Measurements from ENCODE around the gene MOGAT1. TPM values are rescaled to one million over a fixed set of nuclear protein-coding genes. Genes with fewer than 3 reads are reported as not detected.

The MOGAT1 gene
- total and polyA plus RNA-seq, 4 donors = 0.30 to 5.5 (median 5.1) TPM; not detected in 1

DNA sequence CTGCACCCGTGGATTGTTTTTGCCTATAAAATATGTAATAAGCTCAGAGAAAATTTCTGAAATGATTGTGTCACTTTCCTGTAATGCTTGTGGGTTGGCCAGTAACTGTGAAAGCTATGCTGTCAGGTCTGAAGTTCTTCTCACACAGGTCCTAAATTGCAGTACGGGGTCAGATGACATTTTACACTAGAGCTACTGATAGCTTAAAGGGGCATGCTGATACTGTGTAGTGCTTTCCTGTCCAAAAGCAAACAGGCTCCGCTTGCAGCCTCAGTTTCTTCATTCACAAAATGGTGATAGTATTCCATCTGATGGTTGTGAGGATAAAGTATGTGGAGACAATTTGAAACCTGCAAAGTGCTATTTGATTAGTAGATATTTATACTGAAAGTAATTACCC lies 8.0 kb upstream of the MOGAT1 start:
- no peak overlapping the region for H3K4me3 ChIP-seq (ENCODE audit: low read depth in 1 of 3, low read length in 3 of 3)
- no peak for TF ChIP-seq REST (IDR thresholded peaks at IDR 0.05)
- no peak for TF ChIP-seq NR2F2 (IDR thresholded peaks at IDR 0.05)
- TF ChIP-seq HNF4G (IDR thresholded peaks at IDR 0.05) = no peak
- no peak for TF ChIP-seq GABPA (IDR thresholded peaks at IDR 0.05 in 1 of 2, conservative IDR thresholded peaks at IDR 0.05 in 1 of 2)
- TF ChIP-seq TAF1 (conservative IDR thresholded peaks at IDR 0.05) = no peak
- no peak for TF ChIP-seq RXRA (IDR thresholded peaks at IDR 0.05)
- H3K9me3 ChIP-seq (ENCODE audit: control insufficient read depth in 4 of 4, low read length in 3 of 4) = no peaks in the 10 kb centered on the region
- H3K27me3 ChIP-seq (ENCODE audit: control insufficient read depth in 4 of 4, insufficient read depth in 4 of 4, low read length in 3 of 4) = no peaks in the 10 kb centered on the region
- no peaks in the 10 kb centered on the region for H3K4me1 ChIP-seq (ENCODE audit: control insufficient read depth in 4 of 4, insufficient read depth in 4 of 4, low read length in 3 of 4)
- no peak overlapping the region for H3K9ac ChIP-seq (ENCODE audit: low read depth in 1 of 2, low read length in 2 of 2)
- no peaks in the 10 kb centered on the region for H3K36me3 ChIP-seq (ENCODE audit: control insufficient read depth in 4 of 4, insufficient read depth in 3 of 4, low read depth in 1 of 4, low read length in 3 of 4)
- 84% methylated on average over 3 of the region's 3 CpGs for WGBS
- no peak for DNase-seq (ENCODE audit: low spot score)
- no peak overlapping the region for H3K27ac ChIP-seq (ENCODE audit: low read depth in 1 of 2, low read length in 2 of 2)

GRCh38 chr2:222668494-222669154 lies 2.8 kb upstream of the MOGAT1 start:
- no peak overlapping the region for H3K4me3 ChIP-seq (ENCODE audit: low read depth in 1 of 3, low read length in 3 of 3)
- DNase-seq (ENCODE audit: low spot score) = no peak
- H3K9ac ChIP-seq (ENCODE audit: low read depth in 1 of 2, low read length in 2 of 2) = no peak overlapping the region
- H3K27ac ChIP-seq (ENCODE audit: low read depth in 1 of 2, low read length in 2 of 2) = no peak overlapping the region
- WGBS = 96% methylated on average over 3 of the region's 3 CpGs
- no peaks in the 10 kb centered on the region for H3K9me3 ChIP-seq (ENCODE audit: control insufficient read depth in 4 of 4, low read length in 3 of 4)
- TF ChIP-seq ZBTB33 (IDR thresholded peaks at IDR 0.05) = no peak
- no peaks in the 10 kb centered on the region for H3K27me3 ChIP-seq (ENCODE audit: control insufficient read depth in 4 of 4, insufficient read depth in 4 of 4, low read length in 3 of 4)
- peaks cover 0 to 31% (median 12%) of the 10 kb centered on the region in 4 donors for H3K4me1 ChIP-seq (ENCODE audit: control insufficient read depth in 4 of 4, insufficient read depth in 4 of 4, low read length in 3 of 4)
- no peaks in the 10 kb centered on the region for H3K36me3 ChIP-seq (ENCODE audit: control insufficient read depth in 4 of 4, insufficient read depth in 3 of 4, low read depth in 1 of 4, low read length in 3 of 4)

GRCh38 chr2:222669353-222669752 lies 2.1 kb upstream of the MOGAT1 start:
- no peaks in the 10 kb centered on the region for H3K36me3 ChIP-seq (ENCODE audit: control insufficient read depth in 4 of 4, insufficient read depth in 3 of 4, low read depth in 1 of 4, low read length in 3 of 4)
- H3K4me3 ChIP-seq (ENCODE audit: low read depth in 1 of 3, low read length in 3 of 3) = no peak overlapping the region
- 86% methylated on average over 4 of the region's 4 CpGs for WGBS
- TF ChIP-seq MAX (IDR thresholded peaks at IDR 0.05) (no peak), HNF4G (IDR thresholded peaks at IDR 0.05) (no peak), FOXA1 (IDR thresholded peaks at IDR 0.05) (no peak), HNF4A (conservative IDR thresholded peaks at IDR 0.05) (no peak), RXRA (IDR thresholded peaks at IDR 0.05) (no peak), RAD21 (IDR thresholded peaks at IDR 0.05) (no peak), EGR1 (IDR thresholded peaks at IDR 0.05; ENCODE audit: low read depth in 2 of 2) (no peak), NR2F2 (IDR thresholded peaks at IDR 0.05) (no peak), CTCF (IDR thresholded peaks at IDR 0.05; ENCODE audit: low read depth, low read length, missing input control) (no peak), TAF1 (conservative IDR thresholded peaks at IDR 0.05) (no peak), FOXA2 (IDR thresholded peaks at IDR 0.05) (no peak), ZBTB33 (IDR thresholded peaks at IDR 0.05) (no peak)
- no peaks in the 10 kb centered on the region for H3K9me3 ChIP-seq (ENCODE audit: control insufficient read depth in 4 of 4, low read length in 3 of 4)
- H3K4me1 ChIP-seq (ENCODE audit: control insufficient read depth in 4 of 4, insufficient read depth in 4 of 4, low read length in 3 of 4) = peaks cover 0 to 34% (median 12%) of the 10 kb centered on the region in 4 donors
- no peak overlapping the region for H3K9ac ChIP-seq (ENCODE audit: low read depth in 1 of 2, low read length in 2 of 2)
- no peaks in the 10 kb centered on the region for H3K27me3 ChIP-seq (ENCODE audit: control insufficient read depth in 4 of 4, insufficient read depth in 4 of 4, low read length in 3 of 4)
- no peak overlapping the region for H3K27ac ChIP-seq (ENCODE audit: low read depth in 1 of 2, low read length in 2 of 2)
- no peak for DNase-seq (ENCODE audit: low spot score)

All from liver (tissue), 9 donors.